ENCODE measurements around the gene NECAB2.

Gene NECAB2

DNA sequence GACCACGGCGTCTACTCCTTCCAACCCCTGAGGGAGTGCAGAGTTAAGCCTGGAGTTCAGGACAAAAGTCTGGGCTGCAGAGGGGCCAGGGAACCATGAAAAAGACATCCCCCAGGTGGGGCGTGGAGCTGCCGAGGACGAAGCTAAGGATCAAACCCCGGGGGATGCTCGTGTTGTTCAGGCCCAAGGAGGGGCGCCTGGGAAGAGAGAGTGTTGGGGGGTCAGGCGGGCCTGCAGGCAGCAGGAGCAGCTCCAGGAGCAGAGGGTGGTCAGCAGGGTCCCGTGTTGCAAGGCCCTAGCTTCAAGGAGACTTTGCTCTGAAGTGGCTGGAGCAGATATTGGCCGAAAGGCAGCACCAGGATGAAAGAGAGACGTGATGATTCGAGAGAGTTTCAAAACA lies 26.7 kb downstream of the NECAB2 start:
- no peak for DNase-seq

DNA sequence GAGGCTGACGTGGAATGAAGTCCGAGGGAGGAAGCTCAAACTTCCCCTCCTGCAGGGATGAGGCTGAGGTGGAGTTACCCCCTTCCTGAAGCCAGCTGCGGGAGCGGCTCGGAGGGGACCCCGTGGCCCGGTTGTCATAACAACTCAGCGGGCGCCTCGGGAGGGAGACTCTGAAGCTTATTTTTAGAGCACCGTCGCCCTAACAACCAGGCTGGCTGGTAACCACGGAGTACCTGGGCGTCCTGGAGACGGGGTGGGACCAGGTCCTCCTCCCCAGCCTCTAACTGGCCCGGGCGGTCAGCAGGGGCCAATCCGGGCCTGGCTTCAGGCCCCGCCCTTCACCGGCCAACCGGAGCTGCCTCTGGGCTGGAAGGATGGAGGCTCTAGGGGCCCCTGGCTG lies 27.7 kb downstream of the NECAB2 start:
- DNase-seq = no peak

DNA sequence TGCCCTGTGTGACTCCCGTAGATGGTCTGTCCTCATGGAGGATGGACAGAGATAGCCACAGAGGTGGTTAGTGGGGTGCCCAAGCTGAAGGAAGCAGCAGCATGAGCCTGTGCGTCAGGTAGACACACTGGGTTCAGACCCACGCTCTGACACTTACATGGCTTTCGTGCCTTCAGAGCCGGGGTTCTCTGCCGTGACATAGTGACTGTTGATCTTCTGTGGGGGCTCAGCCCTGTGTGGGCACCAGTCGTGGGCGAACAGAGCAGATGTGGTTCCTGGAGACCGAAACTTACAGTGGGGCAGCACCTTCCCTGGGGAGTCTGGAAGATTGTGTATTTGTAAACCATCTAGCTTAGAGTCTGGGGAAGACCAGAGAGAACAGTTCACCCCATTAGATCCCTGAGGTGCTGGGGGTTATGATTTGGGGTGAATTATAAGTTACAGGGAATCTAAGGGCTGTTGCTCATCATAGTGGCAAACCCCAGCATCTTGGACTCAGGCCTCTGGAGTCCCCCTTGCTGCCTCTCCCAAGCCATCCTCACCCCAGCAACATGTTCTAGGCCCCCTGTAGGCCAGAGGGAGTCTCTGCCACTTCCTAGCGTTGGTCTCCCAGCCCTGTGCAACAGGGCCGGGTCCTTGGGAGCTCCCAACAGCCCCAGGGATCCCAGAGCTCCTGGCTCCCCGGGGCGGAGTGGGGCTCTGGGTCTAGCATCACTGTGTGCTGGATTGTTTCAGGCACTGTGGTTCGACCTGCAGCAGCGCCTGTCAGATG lies 28.6 kb downstream of the NECAB2 start:
- no peak for DNase-seq

DNA sequence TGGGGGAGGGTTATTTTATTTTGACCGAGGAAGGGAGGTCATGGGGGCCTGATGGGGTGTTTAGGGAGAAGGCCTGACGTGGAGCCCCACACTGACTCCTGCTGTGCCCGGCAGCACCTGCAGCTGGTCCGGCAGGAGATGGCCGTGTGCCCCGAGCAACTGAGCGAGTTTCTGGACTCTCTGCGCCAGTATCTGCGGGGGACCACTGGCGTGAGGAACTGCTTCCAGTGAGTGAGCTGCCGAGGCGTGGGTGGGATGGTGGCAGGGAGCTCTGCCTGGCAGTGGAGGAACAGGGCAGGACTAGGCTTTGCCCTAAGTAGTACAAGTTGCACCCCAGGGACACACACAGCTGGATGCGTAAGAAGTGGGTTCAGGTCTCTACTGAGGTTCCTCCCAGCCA lies 30.0 kb downstream of the NECAB2 start:
- DNase-seq = no peak

DNA sequence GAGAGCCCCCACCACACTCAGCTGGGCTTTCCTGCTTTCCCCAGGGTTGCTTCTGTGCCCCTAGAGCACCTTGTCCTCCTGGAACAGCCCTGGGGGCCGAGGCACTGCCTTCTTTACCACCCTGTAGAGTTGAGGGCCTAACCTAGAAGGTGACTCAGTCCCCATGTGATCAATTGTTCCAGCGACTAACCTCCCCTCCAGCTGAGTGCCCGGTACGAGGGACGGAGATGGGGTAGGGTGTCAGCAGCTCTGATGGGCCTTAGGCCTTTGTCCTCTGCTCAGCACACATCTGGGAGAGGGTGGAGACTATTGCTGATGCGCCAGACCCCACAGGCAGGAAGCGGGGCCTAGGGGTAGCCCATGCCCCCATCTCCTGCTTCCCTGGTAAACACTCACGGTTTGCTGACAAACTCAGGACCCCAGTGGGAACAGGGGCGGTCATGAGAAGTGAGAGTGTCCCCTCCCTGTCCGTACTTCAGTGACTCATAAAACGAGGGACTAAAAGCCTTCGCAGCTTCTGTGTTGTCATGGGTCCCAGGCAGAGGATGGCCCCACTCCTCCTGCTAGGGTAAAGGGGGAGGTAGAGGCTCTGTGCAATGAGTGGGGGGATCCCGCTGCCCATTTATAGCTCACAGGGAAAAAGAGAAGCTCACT lies 33.1 kb downstream of the NECAB2 start:
- DNase-seq = no peak

DNA sequence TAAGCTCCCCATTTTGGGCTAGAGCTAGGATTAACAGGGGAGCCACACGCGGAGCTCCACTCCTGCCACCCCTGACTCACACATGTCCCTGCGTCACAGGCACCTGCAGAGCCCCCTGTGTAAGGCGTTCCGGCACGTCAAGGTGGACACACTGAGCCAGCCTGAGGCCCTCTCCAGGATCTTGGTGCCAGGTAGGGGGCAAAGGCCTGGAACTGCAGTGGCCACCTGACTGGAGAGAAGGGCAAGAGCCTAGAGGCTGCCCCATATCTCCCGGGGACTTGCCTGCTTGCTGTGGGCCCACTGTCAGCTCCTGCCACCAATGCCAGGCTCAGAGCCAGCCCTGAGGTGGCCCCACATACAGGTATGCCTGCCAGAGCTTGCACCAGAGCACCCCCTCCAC lies 33.7 kb downstream of the NECAB2 start:
- no peak for DNase-seq

DNA sequence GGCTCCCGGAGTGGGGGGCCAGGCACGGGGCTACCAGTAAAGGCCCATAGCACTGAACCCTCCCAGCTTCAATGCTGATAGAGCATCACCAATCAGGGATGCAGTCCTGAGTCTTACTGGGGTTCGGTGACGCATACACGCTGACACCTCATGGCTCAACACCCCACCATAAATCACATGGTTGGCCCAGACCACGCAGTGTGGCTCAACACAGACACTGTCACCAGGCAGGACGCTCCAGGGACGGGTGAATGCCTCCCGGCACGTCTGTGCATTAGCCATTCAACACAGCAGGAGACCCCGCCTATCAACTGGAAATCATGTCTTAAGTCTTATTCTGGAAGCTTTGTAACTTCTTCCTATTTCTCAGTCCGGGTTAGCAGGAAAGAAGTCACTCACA lies 35.0 kb downstream of the NECAB2 start:
- no peak for DNase-seq

DNA sequence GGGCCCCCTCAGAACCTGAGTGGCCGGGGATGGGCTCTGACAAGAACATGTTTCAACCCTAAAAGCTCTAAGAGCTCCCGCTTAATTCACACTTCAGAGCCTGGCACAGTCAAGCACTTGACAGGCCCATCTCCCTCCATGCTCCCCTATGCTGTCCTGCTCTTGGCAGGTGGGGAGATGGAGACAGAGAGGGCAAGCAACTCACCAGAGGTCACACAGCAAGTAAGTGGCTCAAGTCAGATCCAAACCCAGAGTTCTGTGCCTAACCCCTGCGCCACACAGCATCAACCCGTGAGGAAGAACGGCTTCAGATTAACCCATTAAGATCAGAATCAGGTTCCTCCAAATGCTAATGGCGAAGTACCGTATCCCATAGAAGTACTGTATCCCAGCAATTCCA lies 36.4 kb downstream of the NECAB2 start:
- no peak for DNase-seq

DNA sequence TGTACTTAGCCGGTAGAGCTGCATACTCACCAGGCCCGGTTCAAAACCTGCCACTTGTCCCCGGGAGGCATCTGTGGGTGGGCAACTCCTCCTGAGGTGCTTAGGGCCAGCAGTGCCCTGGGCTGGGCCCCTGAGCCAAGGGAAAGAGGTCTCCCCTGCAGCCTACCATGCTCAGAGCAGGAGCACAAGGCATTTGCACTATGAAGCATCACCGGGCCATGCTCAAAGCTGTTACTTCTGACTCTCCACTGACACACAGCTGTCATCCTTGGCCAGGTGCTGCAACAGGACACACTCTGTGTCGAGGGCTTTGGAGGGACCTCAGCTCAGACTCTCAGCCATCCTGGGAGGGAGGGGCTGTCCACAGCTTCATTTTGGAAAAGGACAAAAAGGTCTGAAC lies 37.3 kb downstream of the NECAB2 start:
- DNase-seq = no peak

DNA sequence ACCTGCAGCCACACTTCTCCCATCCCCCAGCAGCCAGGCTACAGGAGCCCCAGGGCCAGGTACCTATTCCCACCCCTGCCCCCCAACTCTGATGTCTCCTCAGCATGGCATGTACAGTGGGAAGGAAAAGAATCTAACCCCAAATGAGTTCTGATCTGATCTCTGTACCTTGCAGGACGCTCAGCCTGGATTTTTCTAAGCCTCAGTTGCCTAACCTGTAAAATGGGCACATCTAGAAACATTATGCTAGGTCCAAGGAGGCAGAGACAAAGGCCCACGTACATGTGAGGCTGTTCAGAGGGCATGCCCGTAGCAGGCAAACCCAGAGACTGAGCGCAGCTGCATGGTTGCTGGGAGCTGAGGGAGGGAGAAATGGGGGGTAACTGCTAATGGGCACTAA lies 39.5 kb downstream of the NECAB2 start:
- DNase-seq = no peak

DNA sequence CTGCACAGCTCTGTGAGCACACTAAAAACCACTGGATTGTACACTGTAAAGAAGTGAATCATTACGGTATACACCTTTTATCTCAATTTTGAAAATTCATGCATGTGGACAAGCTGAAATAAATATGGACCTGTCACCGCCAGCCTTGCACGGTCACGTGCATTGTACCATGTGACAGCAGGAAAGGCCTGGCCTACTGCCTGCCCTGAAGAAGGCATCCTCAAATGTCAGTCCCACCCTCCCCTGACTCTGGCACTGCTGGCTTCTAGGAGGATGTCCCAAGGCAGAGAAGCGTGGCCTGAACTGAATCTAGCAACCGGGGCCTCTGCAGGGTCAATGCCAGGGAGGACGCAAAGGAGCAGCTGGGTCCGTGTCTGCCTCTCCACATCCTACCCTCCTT lies 39.9 kb downstream of the NECAB2 start:
- DNase-seq = no peak

DNA sequence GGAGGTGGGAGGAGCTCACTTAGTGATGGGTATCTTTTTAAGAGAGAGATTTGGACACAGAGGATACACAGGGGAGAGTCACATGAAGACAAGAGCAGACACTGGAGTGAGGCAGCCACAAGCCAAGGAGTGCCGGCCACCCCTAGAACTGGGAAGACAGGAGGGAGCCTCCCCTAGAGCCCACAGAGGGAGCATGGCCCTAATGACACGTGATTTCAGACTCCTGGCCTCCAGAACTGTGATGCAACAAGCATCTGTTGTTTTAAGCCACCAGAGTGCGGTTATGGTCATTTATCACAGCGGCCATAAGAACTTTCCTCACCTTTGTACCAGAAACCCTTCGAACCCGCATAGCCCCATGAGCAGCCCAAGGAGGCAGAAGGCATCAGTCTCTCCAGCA lies 41.2 kb downstream of the NECAB2 start:
- DNase-seq = no peak

DNA sequence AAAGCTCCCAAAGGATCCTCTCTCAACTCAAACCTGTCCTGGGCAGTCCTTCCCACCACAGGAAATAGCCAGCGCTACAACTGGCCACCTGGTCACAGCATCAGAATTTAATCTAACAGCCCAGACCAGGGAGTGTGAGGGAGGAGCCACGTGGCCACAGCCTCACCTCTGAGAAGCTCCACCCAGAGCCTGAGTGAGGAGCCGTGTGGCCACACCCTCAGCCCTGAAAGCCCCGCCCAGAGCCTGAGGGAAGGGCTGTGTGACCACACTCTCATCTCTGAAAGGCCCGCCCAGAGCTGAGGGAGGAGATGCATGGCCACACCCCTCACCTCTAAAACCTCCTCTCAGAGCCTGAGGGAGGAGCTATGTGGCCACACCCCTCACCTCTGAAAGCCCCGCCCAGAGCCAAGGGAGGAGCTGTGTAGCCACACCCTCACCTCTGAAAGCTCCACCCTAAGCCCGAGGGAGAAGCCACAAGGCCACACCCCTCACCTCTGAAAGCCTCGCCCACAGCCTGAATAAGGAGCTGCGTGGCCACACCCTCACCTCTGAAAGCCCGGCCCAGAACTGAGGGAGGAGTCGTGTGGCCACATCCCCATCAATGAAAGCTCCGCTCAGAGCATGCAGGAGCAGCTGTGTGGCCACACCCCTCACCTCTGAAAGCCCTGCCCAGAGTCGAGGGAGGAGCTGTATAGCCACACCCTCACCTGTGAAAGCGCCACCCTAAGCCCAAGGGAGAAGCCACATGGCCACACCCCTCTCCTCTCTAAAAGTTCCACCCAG lies 45.9 kb downstream of the NECAB2 start:
- DNase-seq = peak; percentile 48

DNA sequence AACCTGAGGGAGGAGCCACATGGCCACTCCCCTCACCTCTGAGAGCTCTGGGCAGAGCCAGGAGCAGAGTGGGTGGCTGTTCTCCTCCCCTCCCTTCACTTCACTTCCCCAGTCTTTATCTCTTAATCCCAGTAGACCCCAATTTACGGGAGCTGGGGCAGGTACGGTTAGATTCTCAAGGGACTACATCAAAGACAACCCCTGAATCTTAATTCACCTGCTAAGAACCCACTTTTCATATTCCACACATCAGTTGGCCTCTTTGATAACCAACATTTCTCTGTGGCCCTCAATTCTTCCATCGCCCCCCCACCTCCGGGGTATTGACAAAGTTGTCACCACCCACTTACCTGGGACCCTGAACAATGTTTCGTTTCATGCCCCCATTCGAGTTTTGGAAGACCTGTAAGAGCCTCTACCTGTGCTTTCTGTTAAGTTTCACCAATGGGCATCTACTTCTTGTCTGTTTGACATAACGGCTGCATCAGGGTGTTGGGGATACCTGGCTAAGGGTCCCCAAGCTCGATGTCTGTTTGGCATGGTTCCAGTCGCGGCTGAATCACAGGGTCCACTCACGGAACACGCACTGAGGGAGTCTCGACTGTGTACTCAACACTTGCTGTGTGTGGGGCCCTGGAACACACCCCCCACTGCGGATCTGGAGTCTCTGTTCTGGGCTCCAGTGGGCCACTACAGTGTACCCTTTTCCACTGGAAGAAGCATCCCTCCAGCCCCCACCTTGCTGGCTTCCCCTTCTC lies 46.7 kb downstream of the NECAB2 start:
- no peak for DNase-seq

DNA sequence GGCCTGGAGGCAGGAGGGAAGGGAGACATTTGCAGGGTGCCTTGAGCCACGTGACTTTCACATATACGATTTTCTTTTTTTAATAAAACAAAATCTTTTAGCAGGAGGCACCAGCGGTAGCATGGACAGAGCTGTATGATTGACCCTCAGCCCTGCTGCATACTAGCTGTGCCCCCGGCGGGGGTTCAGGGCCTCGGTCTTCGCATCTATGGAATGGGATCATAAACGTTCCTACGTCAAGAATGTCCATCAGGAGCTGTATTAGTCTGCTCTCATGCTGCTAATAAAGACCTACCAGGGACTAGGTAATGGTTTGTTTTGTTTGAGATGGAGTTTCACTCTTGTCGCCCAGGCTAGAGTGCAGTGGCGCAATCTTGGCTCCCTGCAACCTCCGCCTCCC lies 47.4 kb downstream of the NECAB2 start:
- no peak for DNase-seq

DNA sequence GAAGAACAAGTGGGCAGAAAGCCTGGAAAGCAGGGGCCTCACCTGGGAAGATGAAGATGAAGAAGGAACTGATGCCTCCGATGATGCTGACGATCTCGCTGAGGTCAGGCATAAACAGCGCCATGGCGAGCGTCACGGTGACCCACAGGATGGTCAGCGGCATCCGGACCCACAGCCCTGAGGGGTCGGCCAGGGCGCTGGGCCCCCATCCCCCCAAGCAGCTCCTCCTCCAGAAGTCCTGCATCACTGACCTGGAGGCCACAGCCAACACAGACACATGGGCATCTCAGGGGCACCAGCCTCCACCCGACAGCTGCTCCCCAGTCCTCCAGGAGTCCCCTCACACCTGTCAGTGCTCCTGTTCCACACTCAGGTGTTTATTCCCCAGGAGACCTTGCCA lies 48.4 kb downstream of the NECAB2 start:
- DNase-seq = no peak

DNA sequence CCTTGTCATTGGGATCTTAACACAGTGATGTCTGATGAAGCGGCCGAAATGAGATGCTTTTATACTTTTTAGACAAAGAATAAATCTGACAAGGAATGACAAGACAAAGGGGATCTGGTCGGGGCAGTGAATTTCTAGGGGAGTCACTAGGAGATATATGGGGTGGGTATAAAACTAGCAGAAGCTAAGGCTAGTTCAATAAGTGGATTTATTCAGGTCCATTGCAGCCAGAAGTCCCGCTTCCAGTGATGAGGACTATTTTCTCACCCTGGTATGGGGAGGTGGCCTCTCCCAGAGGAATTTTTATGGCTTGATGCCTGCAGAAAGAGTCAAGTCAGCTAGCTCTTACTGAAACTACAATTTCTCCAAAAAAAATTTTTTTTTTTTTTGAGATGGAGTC lies 50.7 kb downstream of the NECAB2 start:
- no peak for DNase-seq

DNA sequence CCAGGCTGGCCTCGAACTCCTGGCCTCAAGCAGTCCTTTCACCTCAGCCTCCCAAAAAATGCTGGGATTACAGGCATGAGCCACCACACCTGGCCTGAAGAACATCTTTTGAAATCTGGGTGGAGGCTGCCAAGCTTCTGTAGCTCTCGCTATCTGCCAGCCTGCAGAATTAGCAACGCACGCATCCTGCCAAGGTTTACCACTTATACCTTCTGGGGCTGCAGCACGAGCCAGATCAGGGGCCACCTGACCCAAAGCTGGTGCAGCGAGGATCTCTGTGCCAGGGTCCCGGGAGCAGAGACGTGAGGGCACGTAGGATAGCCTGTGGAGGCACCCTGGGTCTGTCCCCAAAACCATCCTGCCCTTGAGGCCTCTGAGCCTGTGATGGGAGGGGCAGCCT lies 52.3 kb downstream of the NECAB2 start:
- no peak for DNase-seq

DNA sequence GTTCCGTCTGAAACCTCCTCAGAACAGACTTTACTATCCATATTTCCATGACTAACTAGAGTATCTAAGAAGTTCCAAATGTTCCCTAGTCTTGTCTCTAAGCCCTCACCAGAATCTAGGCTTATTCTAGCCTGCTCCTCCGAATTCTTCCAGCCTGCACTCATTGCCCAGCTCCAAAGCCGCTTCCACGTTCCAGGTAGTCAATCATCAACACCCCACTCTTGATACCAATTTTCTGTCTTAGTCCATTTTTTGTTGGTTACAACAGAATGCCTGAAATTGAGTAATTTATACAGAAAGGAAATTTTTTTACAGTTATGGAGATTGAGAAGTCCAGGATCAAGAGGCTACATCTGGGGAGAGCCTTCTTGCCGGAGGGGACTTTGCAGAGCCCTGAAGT lies 53.4 kb downstream of the NECAB2 start:
- DNase-seq = no peak

DNA sequence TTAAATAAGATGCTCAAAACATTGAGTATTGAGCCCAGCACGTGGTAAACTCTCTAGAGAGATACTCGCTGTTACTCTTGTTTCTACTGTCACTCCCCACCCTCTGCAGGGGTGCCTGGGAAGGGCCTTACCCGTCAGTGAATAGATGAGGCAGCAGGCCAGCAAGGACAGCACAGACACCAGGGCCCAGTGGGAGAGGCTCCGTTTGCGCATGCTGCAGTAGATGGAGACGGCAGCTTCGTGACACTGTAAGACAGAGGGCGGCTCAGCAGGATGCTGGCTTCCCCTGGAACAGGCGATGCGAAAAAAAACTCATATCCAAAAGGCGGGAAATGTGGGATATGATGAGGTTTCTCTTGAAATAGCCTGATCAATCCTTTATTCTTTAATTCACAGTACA lies 54.6 kb downstream of the NECAB2 start:
- DNase-seq = no peak

DNA sequence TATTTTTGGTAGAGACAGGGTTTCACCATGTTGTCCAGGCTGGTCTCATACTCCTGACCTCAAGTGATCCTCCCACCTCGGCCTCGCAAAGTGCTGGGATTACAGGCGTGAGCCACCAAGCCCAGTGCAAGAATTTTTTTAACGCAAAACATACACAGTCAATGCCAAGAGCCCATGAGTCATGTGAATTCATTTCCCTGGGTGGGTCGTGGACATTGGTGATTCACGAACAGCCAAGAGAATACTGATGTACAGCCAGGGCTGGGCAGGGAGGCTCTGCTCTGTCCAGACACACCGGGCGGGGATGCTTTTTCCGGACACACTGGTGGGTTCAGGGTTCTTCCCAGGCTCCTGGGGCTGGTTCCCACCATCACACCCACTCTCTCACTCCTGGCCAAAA lies 56.8 kb downstream of the NECAB2 start:
- no peak for DNase-seq

DNA sequence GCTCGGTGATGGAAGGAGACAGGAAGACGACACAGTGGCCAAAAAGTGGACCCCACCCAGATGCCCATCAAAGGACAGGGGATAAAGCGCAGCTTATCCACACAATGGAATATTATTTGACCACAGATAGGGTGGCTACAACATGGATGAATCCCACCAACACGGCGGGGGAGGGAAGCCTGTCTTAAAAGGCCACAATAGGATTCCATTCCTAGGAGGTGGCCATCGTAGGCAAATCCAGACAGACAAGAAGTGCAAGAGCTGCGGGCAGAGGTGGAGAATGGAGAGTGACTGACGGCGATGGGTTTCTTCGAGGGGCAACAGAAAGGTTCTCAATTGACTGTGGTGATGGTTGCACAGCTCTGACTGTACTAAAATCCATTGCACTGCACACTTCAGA lies 58.6 kb downstream of the NECAB2 start:
- no peak for DNase-seq

DNA sequence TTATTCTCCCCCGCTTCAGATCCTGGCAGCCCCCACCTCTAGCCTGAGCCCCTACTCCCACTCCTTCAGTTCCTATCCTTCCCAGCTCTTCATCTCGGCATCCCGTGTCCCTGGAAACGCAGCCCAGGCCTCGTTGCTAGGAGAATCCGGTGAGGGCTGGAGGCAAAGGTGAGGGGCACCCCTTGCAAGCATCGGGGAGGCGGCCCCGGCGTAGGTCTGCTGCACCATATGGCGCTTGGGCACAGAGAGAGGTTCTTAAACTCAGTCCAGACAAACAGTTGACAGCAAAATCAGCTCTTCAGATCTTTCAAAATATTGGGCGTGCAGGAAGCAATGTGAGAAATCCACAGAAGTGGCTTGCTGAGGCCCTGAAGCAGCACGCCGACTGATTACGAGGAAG lies 59.6 kb downstream of the NECAB2 start:
- no peak for DNase-seq
